Measurements from ENCODE around the gene KCNK5. TPM values are rescaled to one million over a fixed set of nuclear protein-coding genes. Genes with fewer than 3 reads are reported as not detected.

Gene KCNK5
- total and polyA plus RNA-seq, 2 of the 8 experiments (the other 6 are each of a cell fraction or from before 2014, with no cell fraction given) = 20.9 to 44.3 TPM

DNA sequence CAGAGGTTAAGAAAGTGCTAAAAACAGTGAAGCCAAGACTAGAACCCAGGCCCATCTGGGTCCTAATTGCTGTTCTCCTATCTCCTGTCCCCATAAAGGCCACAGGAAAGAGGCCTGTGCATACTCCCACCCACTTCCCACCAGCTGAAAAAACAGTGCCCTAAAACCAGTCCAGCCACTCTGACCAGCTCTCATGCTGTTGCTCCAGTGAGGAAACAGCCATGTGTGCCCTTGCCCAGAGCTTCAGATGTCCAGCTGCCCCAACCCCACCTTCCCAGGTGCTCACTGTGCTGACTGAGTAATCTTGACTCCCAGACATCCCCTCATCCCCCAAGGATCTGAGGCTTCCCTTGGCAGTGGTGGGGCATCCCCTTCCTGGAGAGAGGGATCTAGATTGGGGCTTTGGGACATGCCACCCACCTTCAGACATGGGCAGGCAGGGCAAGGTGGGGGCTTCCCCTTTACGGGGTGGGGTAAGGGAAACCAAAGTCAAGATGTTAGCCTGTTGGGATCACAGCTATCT, 28.7 kb downstream of the KCNK5 start:
- H3K79me2 ChIP-seq (ENCODE audit: control insufficient read depth in 1 of 2, insufficient read depth in 2 of 2, low read length in 2 of 2) = peaks cover 9 to 93% of the 10 kb centered on the region in 2 experiments; a peak in 3 of 4 replicates
- H3K27ac ChIP-seq (ENCODE audit: low read depth, low read length) = no peak overlapping the region
- H2BK5ac ChIP-seq (ENCODE audit: low read depth, low read length) = no peak overlapping the region
- FAIRE-seq = no peak
- H3K56ac ChIP-seq (replicated peaks; ENCODE audit: insufficient read length, low read depth, low read length) = no peak overlapping the region
- no peak overlapping the region for H3K4me2 ChIP-seq (ENCODE audit: insufficient read depth in 1 of 2, low read depth in 2 of 2, low read length in 2 of 2)
- ChIA-PET POLR2A (ENCODE audit: partially characterized antibody) (interaction anchor here (0.6 to 1.5 kb wide), 3 partner anchors 24 to 36 kb away, joined by 3 to 6 read pairs (median 3); no protein-coding TSS in a partner anchor), CTCF (ENCODE audit: partially characterized antibody) (interaction anchor here (0.7 to 72.8 kb wide), 10 partner anchors 0 to 147 kb away, joined by 3 to 1738 read pairs (median 6); partner anchors contain the start of genes KCNK17 and KCNK5)
- no peak overlapping the region for H3K18ac ChIP-seq (ENCODE audit: extremely low read depth, low read length)
- H3K9ac ChIP-seq (replicated peaks in 1 of 4; ENCODE audit: extremely low read depth in 1 of 4, low read depth in 3 of 4, low read length in 3 of 4) = no peak overlapping the region
- no peak overlapping the region for H3K4me3 ChIP-seq (ENCODE audit: extremely low read depth in 1 of 4, insufficient read depth in 2 of 4, low read depth in 3 of 4, low read length in 4 of 4)
- H2BK20ac ChIP-seq (ENCODE audit: low read length) = no peak overlapping the region
- peaks cover 36% of the 10 kb centered on the region for H3K79me1 ChIP-seq (ENCODE audit: low read depth, low read length)
- no peak overlapping the region for H2AK5ac ChIP-seq (ENCODE audit: low read depth, low read length)
- no peak overlapping the region for H3K4ac ChIP-seq (replicated peaks; ENCODE audit: insufficient read length, low read depth, low read length)
- H3K23me2 ChIP-seq (ENCODE audit: low read depth, low read length) = no peaks in the 10 kb centered on the region
- no peaks in the 10 kb centered on the region for H3K9me3 ChIP-seq (ENCODE audit: insufficient read depth in 2 of 2, low read depth in 1 of 2, low read length in 1 of 2)
- H4K8ac ChIP-seq (ENCODE audit: extremely low read depth, insufficient read depth, low read length) = no peak overlapping the region; the same call in 1 of the 2 replicates
- no peak overlapping the region for H3K23ac ChIP-seq (ENCODE audit: insufficient read length)
- H4K20me1 ChIP-seq (replicated peaks in 1 of 2; ENCODE audit: control insufficient read depth in 1 of 2, insufficient read depth in 2 of 2, low read length in 2 of 2) = peaks cover 22 to 58% of the 10 kb centered on the region in 2 experiments
- WGBS, 2 experiments (ENCODE audit: extremely low coverage in 1 of 2, insufficient coverage in 1 of 2, insufficient read length in 1 of 2, insufficient replicate concordance in 2 of 2, low coverage in 1 of 2, low lambda C conversion rate in 2 of 2, missing lambda C conversion rate in 1 of 2) = 100% methylated on average over 1 of the region's 1 CpG; no CpG with 5 or more reads in 1 of the 2 experiments
- no peak overlapping the region for H4K91ac ChIP-seq (replicated peaks; ENCODE audit: insufficient read length, low read length)
- H2BK15ac ChIP-seq (ENCODE audit: low read length) = no peak overlapping the region
- no peaks in the 10 kb centered on the region for H3K27me3 ChIP-seq (replicated peaks in 1 of 4; ENCODE audit: control insufficient read depth in 3 of 4, extremely low read depth in 1 of 4, insufficient read depth in 3 of 4, low read length in 3 of 4)
- H4K5ac ChIP-seq (ENCODE audit: insufficient read length, low read depth, low read length) = no peak overlapping the region
- no peak for DNase-seq (ENCODE audit: low read depth in 1 of 2, low spot score in 2 of 2)
- H3K14ac ChIP-seq (ENCODE audit: insufficient read length) = no peak overlapping the region
- H3K36me3 ChIP-seq (ENCODE audit: control insufficient read depth in 2 of 4, insufficient read depth in 4 of 4, low read length in 3 of 4) = peaks cover 5 to 10% (median 8%) of the 10 kb centered on the region in 4 experiments; a peak in 7 of 8 replicates
- H2BK12ac ChIP-seq (ENCODE audit: low read depth, low read length) = no peak overlapping the region
- no peak overlapping the region for H2AFZ ChIP-seq (ENCODE audit: low read length)
- H2BK120ac ChIP-seq (replicated peaks; ENCODE audit: low read depth, low read length) = no peak overlapping the region
- peaks cover 13 to 33% (median 29%) of the 10 kb centered on the region in 4 experiments for H3K4me1 ChIP-seq (replicated peaks in 1 of 4; ENCODE audit: control insufficient read depth in 3 of 4, insufficient read depth in 4 of 4, low read length in 3 of 4)
